ENCODE measurements around the gene LAMP5.

- TF ChIP-seq POLR2A (IDR thresholded peaks at IDR 0.05): no peak
- TF ChIP-seq, protein P1, sequence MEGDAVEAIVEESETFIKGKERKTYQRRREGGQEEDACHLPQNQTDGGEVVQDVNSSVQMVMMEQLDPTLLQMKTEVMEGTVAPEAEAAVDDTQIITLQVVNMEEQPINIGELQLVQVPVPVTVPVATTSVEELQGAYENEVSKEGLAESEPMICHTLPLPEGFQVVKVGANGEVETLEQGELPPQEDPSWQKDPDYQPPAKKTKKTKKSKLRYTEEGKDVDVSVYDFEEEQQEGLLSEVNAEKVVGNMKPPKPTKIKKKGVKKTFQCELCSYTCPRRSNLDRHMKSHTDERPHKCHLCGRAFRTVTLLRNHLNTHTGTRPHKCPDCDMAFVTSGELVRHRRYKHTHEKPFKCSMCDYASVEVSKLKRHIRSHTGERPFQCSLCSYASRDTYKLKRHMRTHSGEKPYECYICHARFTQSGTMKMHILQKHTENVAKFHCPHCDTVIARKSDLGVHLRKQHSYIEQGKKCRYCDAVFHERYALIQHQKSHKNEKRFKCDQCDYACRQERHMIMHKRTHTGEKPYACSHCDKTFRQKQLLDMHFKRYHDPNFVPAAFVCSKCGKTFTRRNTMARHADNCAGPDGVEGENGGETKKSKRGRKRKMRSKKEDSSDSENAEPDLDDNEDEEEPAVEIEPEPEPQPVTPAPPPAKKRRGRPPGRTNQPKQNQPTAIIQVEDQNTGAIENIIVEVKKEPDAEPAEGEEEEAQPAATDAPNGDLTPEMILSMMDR (IDR thresholded peaks at IDR 0.05): no peak
These were observed 19.6 kb downstream of the LAMP5 start for GRCh38 chr20:9534025-9534424.

Measured in gastroesophageal sphincter (tissue), 3 donors.